Measurements from ENCODE around the gene C17orf100.

DNA sequence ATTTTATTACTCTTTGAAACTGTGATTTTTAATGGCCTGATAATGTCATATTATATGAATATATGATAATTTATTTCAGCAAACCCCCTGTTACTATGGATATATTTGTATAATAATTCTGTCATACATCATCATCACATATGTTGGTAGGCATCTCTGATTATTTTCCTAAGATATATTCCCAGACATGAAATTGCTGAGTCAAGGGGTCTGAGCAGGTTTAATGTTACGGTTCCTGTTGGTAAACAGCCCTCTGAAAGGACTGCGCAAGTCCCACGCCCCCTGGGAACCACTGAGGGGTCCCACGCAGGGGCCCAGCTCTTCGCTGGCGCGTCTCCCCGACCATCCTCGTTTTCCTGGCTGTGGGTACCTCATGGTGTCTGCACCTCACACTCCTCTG lies 37.4 kb downstream of the C17orf100 start:
- no peak for TF ChIP-seq EZH2phosphoT487 (IDR thresholded peaks at IDR 0.05; ENCODE audit: borderline replicate concordance, low read depth, low read length)
- TF ChIP-seq, protein P1, sequence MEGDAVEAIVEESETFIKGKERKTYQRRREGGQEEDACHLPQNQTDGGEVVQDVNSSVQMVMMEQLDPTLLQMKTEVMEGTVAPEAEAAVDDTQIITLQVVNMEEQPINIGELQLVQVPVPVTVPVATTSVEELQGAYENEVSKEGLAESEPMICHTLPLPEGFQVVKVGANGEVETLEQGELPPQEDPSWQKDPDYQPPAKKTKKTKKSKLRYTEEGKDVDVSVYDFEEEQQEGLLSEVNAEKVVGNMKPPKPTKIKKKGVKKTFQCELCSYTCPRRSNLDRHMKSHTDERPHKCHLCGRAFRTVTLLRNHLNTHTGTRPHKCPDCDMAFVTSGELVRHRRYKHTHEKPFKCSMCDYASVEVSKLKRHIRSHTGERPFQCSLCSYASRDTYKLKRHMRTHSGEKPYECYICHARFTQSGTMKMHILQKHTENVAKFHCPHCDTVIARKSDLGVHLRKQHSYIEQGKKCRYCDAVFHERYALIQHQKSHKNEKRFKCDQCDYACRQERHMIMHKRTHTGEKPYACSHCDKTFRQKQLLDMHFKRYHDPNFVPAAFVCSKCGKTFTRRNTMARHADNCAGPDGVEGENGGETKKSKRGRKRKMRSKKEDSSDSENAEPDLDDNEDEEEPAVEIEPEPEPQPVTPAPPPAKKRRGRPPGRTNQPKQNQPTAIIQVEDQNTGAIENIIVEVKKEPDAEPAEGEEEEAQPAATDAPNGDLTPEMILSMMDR (conservative IDR thresholded peaks at IDR 0.05; ENCODE audit: low read length): no peak
